HL-60 (cell line): ENCODE measurements around the gene TNNC1.

ENCODE experiments used
- CTCF ChIP-seq: IDR thresholded peaks from one replicate; pipeline ENCODE4 v1.5.1; 2011; ENCODE audit warnings: low read length, control low read depth, inconsistent platforms; ENCODE audit not compliant: insufficient read depth
- GABPA ChIP-seq: IDR thresholded peaks from 2 replicates; pipeline ENCODE4 v1.6.1; 2012; ENCODE audit warnings: low read depth
- POLR2AphosphoS5 ChIP-seq: IDR thresholded peaks from 2 replicates; pipeline ENCODE4 v1.6.1; 2012; ENCODE audit warnings: low read depth
- REST ChIP-seq: IDR thresholded peaks from 2 replicates; pipeline ENCODE4 v1.6.1; 2012; ENCODE audit warnings: low read depth; ENCODE audit not compliant: insufficient replicate concordance

DNA sequence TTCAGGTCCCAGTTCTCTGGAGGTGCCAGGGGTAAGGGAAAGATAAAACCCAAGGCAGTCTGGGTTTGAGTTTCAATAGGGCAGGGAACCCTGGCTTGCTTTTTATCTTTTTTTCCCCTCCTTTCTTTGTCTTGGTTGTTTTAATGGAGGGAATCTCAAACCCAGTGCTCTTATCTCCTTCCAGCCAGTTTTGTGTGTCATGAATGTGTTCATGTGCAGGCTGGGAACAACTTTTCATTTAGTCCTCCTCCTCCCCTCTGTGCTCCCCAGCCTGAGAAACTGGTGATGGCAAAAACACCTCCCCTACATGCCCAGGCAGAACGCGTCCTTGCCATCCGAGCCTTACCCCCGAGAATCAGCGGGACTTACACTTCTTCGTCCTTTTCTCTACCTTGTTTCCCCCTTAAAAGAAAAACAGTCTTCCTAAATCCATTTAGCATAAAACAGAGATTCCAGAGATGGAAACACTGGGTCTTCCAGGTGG lies 19.8 kb downstream of the TNNC1 start:
- no peak for TF ChIP-seq CTCF
- TF ChIP-seq REST: no peak
- no peak for TF ChIP-seq POLR2AphosphoS5
- no peak for TF ChIP-seq GABPA
